GM12878 (cell line): ENCODE data around the gene MAP4K4. TPM values are rescaled to one million over a fixed set of nuclear protein-coding genes. Genes with fewer than 3 reads are reported as not detected.

Source experiments
- ATAC-seq: fragments of 200-7000 bp; cut with Tn5 transposase; 3 replicates; pipeline ENCODE4 v1.9.1; 2020; ENCODE audit warnings: mild to moderate bottlenecking, moderate library complexity
- BruUV-seq: library from RNA; stranded (reverse); fragments of 400-500 nt; replicated peaks from 2 replicates; lab custom pipeline; 2021; lab: Mats Ljungman, UMichigan
- CTCF ChIA-PET: fragments of 300-600 bp; sonication (Branson Sonifier 250); formaldehyde crosslinking; extraction: SDS; loops from one replicate; lab custom pipeline; 2021; ENCODE audit warnings: inconsistent platforms; lab: Yijun Ruan, JAX
- POLR2A ChIA-PET: fragments of 350-600 bp; formaldehyde crosslinking; extraction: SDS; loops from one replicate; lab custom pipeline; 2021; ENCODE audit warnings: inconsistent platforms; lab: Charles Lee
- RAD21 ChIA-PET: fragments of 300-600 bp; sonication (Branson Sonifier 250); formaldehyde crosslinking; loops from one replicate; lab custom pipeline; 2023; ENCODE audit warnings: antibody characterized with exemption; ENCODE audit not compliant: unreplicated experiment; lab: Charles Lee
- SMC1A ChIA-PET: fragments of 300-600 bp; sonication (Branson Sonifier 250); formaldehyde crosslinking; loops from one replicate; lab custom pipeline; 2023; ENCODE audit not compliant: unreplicated experiment, uncharacterized antibody; lab: Charles Lee
- DNase-seq: peaks from one replicate; pipeline ENCODE4 v3.0.0-alpha.2; 2011; ENCODE audit warnings: low read depth, low spot score
- FAIRE-seq: peaks from 3 replicates; lab custom pipeline; 2011; peaks lifted over from hg19 to GRCh38; lab: Jason Lieb, UNC
- H2AFZ ChIP-seq: 2 replicates; pipeline ENCODE4 v1.6.0; 2011; ENCODE audit warnings: low read depth, low read length, control low read depth; ENCODE audit not compliant: control insufficient read depth
- H3K27ac ChIP-seq: 2 replicates; pipeline ENCODE4 v1.5.1; 2011; ENCODE audit warnings: control low read depth; ENCODE audit not compliant: control insufficient read depth, insufficient read depth
- H3K27me3 ChIP-seq, 2 experiments: replicated peaks in 1 of 2; 2 replicates each; pipeline versions ENCODE4 v1.6.0 to v1.6.1; 2011; ENCODE audit warnings: low read length in 1 of 2; ENCODE audit not compliant: control insufficient read depth in 2 of 2, insufficient read depth in 2 of 2
- H3K36me3 ChIP-seq, 2 experiments: 2 replicates each; pipeline ENCODE4 v1.5.1; 2011; ENCODE audit warnings: low read length in 1 of 2; ENCODE audit not compliant: control insufficient read depth in 2 of 2, insufficient read depth in 2 of 2
- H3K4me1 ChIP-seq: 2 replicates; pipeline ENCODE4 v1.6.1; 2011; ENCODE audit warnings: mild to moderate bottlenecking, low read length, moderate library complexity, mixed read lengths; ENCODE audit not compliant: control insufficient read depth, insufficient read depth
- H3K4me2 ChIP-seq: 2 replicates; pipeline ENCODE4 v1.6.0; 2011; ENCODE audit warnings: control low read depth; ENCODE audit not compliant: control insufficient read depth, insufficient read depth
- H3K4me3 ChIP-seq: fragments of 200-600 bp; sonication (generic); 2 replicates; pipeline ENCODE4 v1.5.1; 2016
- H3K79me2 ChIP-seq: 2 replicates; pipeline ENCODE4 v1.6.0; 2011; ENCODE audit warnings: low read length; ENCODE audit not compliant: control insufficient read depth, insufficient read depth
- H3K9ac ChIP-seq: 2 replicates; pipeline ENCODE4 v1.8.0; 2011; ENCODE audit warnings: low read length, control low read depth, mixed read lengths; ENCODE audit not compliant: control insufficient read depth, insufficient read depth
- H3K9me3 ChIP-seq: replicated peaks from 3 replicates; pipeline ENCODE4 v1.5.1; 2011; ENCODE audit warnings: mild to moderate bottlenecking, low read length; ENCODE audit not compliant: control insufficient read depth, insufficient read depth
- H4K20me1 ChIP-seq: 2 replicates; pipeline ENCODE4 v1.6.0; 2011; ENCODE audit not compliant: control insufficient read depth, insufficient read depth
- EED ChIP-seq: sonication (generic); IDR thresholded peaks from 2 replicates; pipeline ENCODE4 v1.6.1; 2016; ENCODE audit warnings: antibody characterized with exemption, low read depth
- IKZF2 ChIP-seq, 2 experiments: fragments of 450-650 bp; IDR thresholded peaks; 2 replicates each; pipeline ENCODE4 v1.6.1; 2017; ENCODE audit warnings: mild to moderate bottlenecking in 2 of 2, moderate library complexity in 2 of 2
- IRF5 ChIP-seq: fragments of 450-650 bp; IDR thresholded peaks from 2 replicates; pipeline ENCODE4 v1.6.1; 2017; ENCODE audit warnings: borderline replicate concordance
- MEF2A ChIP-seq: IDR thresholded peaks from 2 replicates; pipeline ENCODE4 v1.6.1; 2011; ENCODE audit warnings: low read depth, mild to moderate bottlenecking, low read length, moderate library complexity; ENCODE audit not compliant: insufficient read depth
- MTA2 ChIP-seq: fragments of 450-650 bp; IDR thresholded peaks from 2 replicates; pipeline ENCODE4 v1.6.1; 2016; ENCODE audit warnings: low read depth, mild to moderate bottlenecking, moderate library complexity
- MXI1 ChIP-seq: fragments of 150-350 bp; IDR thresholded peaks from 2 replicates; pipeline ENCODE4 v1.6.1; 2011; ENCODE audit warnings: low read depth, mild to moderate bottlenecking, inconsistent platforms, low read length, improper control_type of control experiment
- PAX8 ChIP-seq: fragments of 450-650 bp; IDR thresholded peaks from 2 replicates; pipeline ENCODE4 v1.6.1; 2017; ENCODE audit warnings: mild to moderate bottlenecking, moderate library complexity
- REST ChIP-seq: IDR thresholded peaks from 2 replicates; pipeline ENCODE4 v1.6.1; 2012; ENCODE audit warnings: mild to moderate bottlenecking, low read depth, low read length
- SMAD1 ChIP-seq: fragments of 450-650 bp; IDR thresholded peaks from 2 replicates; pipeline ENCODE4 v1.6.1; 2018; ENCODE audit warnings: mild to moderate bottlenecking, low read depth; ENCODE audit not compliant: partially characterized antibody
- SMC3 ChIP-seq: IDR thresholded peaks from 2 replicates; pipeline ENCODE4 v1.6.1; 2011; ENCODE audit warnings: low read length, improper control_type of control experiment, borderline replicate concordance
- ZBED1 ChIP-seq: IDR thresholded peaks from 2 replicates; pipeline ENCODE4 v1.6.1; 2016; ENCODE audit warnings: borderline replicate concordance
- ZBTB40 ChIP-seq: fragments of 450-650 bp; IDR thresholded peaks from 2 replicates; pipeline ENCODE4 v1.6.1; 2016; ENCODE audit warnings: mild to moderate bottlenecking, moderate library complexity, borderline replicate concordance
- ZZZ3 ChIP-seq: IDR thresholded peaks from 2 replicates; pipeline ENCODE4 v1.6.1; 2011; ENCODE audit warnings: low read depth; ENCODE audit not compliant: control insufficient read depth, insufficient read length
- WGBS: methylation state at CpG from one replicate; pipeline ENCODE4 v1.1.6; 2016; ENCODE audit warnings: low lambda C conversion rate; ENCODE audit not compliant: insufficient replicate concordance, insufficient coverage; ENCODE audit errors: missing lambda C conversion rate; 5-methylcytosine and 5-hydroxymethylcytosine counted together
- in situ Hi-C: fragments of 300-500 bp; cut with MboI; formaldehyde crosslinking; loops from 9 replicates; pipeline ENCODE4 v1.14.3; 2018; ENCODE audit warnings: mixed read lengths
- intact Hi-C: fragments of 100-400 bp; cut with micrococcal nuclease; formaldehyde crosslinking; loops from one replicate; pipeline ENCODE4 v1.14.2; 2022; ENCODE audit not compliant: unreplicated experiment
- polyA plus RNA-seq, 11 experiments: library from polyadenylated mRNA; depleted of rRNA in 4 of 11; unstranded in 6 of 11; stranded (reverse) in 5 of 11; fragments of >200 nt; fragmentation: Nextera tagmentation in 4 of 11; fragmentation: Illumina TruSeq in 1 of 11; extraction: Ambion mirVana in 4 of 11; extraction: Trizol in 1 of 11; gene quantifications; 1 replicate in 1 of 11; 2 replicates in 10 of 11; pipeline versions ENCODE4 v1.2.1 to v1.2.3, GENCODE V29; 2011 to 2016; ENCODE audit warnings: inconsistent platforms in 2 of 11, missing spikeins in 2 of 11, low read depth in 1 of 11
- total RNA-seq, 4 experiments: library from RNA; depleted of rRNA in 3 of 4; stranded (reverse); fragments of >200 nt in 3 of 4; fragmentation: Illumina TruSeq in 1 of 4; extraction: Trizol in 1 of 4; gene quantifications; 2 replicates each; pipeline versions ENCODE4 v1.2.1 to v1.2.3, GENCODE V29; 2013 to 2021

The MAP4K4 gene
- total and polyA plus RNA-seq, 10 of the 15 experiments (the other 5 are each of a cell fraction or from before 2014, with no cell fraction given): 1.9 to 50.4 (median 9.7) TPM

- Histone ChIP-seq H4K20me1 (no peaks in the 10 kb centered on the region), H3K79me2 (no peaks in the 10 kb centered on the region), H3K9me3 (no peaks in the 10 kb centered on the region; the same call in 2 of the 3 replicates), H3K9ac (no peak overlapping the region), H3K36me3 (no peaks in the 10 kb centered on the region), H3K4me1 (peaks cover 49% of the 10 kb centered on the region), H2AFZ (no peak overlapping the region), H3K27me3 (no peaks in the 10 kb centered on the region), H3K4me3 (peak overlapping the region; percentile 15; the same call in 1 of the 2 replicates), H3K4me2 (peak overlapping the region; percentile 47; the same call in 1 of the 2 replicates), H3K27ac (no peak overlapping the region)
- 34% methylated on average over 5 of the region's 5 CpGs for WGBS
- in situ Hi-C loops (no loop called here), intact Hi-C loops (loop anchor here (2.0 to 5.0 kb wide), 3 partner anchors 51 to 130 kb away; no protein-coding TSS in a partner anchor)
- ATAC-seq: peak; percentile 3; the same call in 1 of the 3 replicates
- FAIRE-seq: no peak
- DNase-seq: no peak
- POLR2A ChIA-PET: interaction anchor here (0.6 to 1.3 kb wide), 6 partner anchors 16 to 305 kb away, joined by 3 to 4 read pairs (median 3); no protein-coding TSS in a partner anchor
- CTCF ChIA-PET: interaction anchor here (0.6 to 1.8 kb wide), 12 partner anchors 16 to 770 kb away, joined by 3 to 5 read pairs (median 4); no protein-coding TSS in a partner anchor
- RAD21 ChIA-PET: interaction anchor here (0.7 to 2.5 kb wide), 15 partner anchors 10 to 131 kb away, joined by 3 to 13 read pairs (median 5); no protein-coding TSS in a partner anchor
- SMC1A ChIA-PET: interaction anchor here (0.6 to 3.8 kb wide), 23 partner anchors 16 to 485 kb away, joined by 3 to 26 read pairs (median 5); no protein-coding TSS in a partner anchor
- BruUV-seq: no TSS peak
- no peak for TF ChIP-seq MEF2A
- no peak for TF ChIP-seq MTA2
- no peak for TF ChIP-seq PAX8
- no peak for TF ChIP-seq ZBED1
- TF ChIP-seq EED: no peak
- TF ChIP-seq ZZZ3: no peak
- TF ChIP-seq SMAD1: no peak
- no peak for TF ChIP-seq SMC3
- no peak for TF ChIP-seq IKZF2 (IDR thresholded peaks at IDR 0.05)
- no peak for TF ChIP-seq ZBTB40
- TF ChIP-seq REST: no peak
- no peak for TF ChIP-seq MXI1
- TF ChIP-seq IRF5: no peak
Observed at GRCh38 chr2:101752716-101753616, 55.5 kb downstream of the MAP4K4 start.
